Gastroesophageal sphincter (tissue), 2 donors: ENCODE measurements around the gene CFAP157.

Source experiments
- EP300 ChIP-seq: sonication (generic); formaldehyde crosslinking; IDR thresholded peaks from one replicate; pipeline ENCODE4 v1.6.1; 2017; ENCODE audit warnings: antibody characterized with exemption, mild to moderate bottlenecking
- POLR2A ChIP-seq, 2 donors: fragments of 450-650 bp; IDR thresholded peaks; one replicate each; pipeline ENCODE4 v1.6.1; 2017; ENCODE audit warnings: antibody characterized with exemption in 2 of 2, mild to moderate bottlenecking in 2 of 2, moderate library complexity in 1 of 2

- TF ChIP-seq POLR2A (IDR thresholded peaks at IDR 0.05): no peak
- no peak for TF ChIP-seq EP300
Observed at GRCh38 chr9:127720031-127720864, 13.5 kb downstream of the CFAP157 start.
